Left ventricle myocardium inferior (tissue), 1 donor: ENCODE measurements around the gene CCDC182. TPM values are rescaled to one million over a fixed set of nuclear protein-coding genes. Genes with fewer than 3 reads are reported as not detected.

Experiments
- DNase-seq: peaks from one replicate; pipeline ENCODE4 v3.0.0-alpha.2; 2020
- H3K27ac ChIP-seq: fragments of 200-600 bp; replicated peaks from 2 replicates; pipeline ENCODE4 v1.8.0; 2021
- H3K27me3 ChIP-seq: fragments of 200-600 bp; 2 replicates; pipeline ENCODE4 v1.8.0; 2021; ENCODE audit warnings: low read depth
- H3K36me3 ChIP-seq: fragments of 200-600 bp; 2 replicates; pipeline ENCODE4 v1.8.0; 2021
- H3K4me1 ChIP-seq: fragments of 200-600 bp; 2 replicates; pipeline ENCODE4 v1.8.0; 2021
- H3K4me3 ChIP-seq: fragments of 200-600 bp; 2 replicates; pipeline ENCODE4 v1.8.0; 2021; ENCODE audit warnings: mild to moderate bottlenecking, moderate library complexity
- H3K9me3 ChIP-seq: fragments of 200-600 bp; replicated peaks from 2 replicates; pipeline ENCODE4 v1.8.0; 2021
- intact Hi-C: fragments of 100-400 bp; cut with micrococcal nuclease; formaldehyde crosslinking; loops from one replicate; pipeline ENCODE4 v1.11.0; 2022
- total RNA-seq: library from RNA; stranded (reverse); fragmentation: NEBNext Ultra II Directional; extraction: Animal tissue kit (Norgen Biotek cat#: 25700); gene quantifications from one replicate; pipeline ENCODE4 v1.2.1, GENCODE V29; 2021
- TF ChIP-seq, protein P1 (sequence below): fragments of 200-600 bp; IDR thresholded peaks from 2 replicates; pipeline ENCODE4 v1.8.0; 2021; ENCODE audit warnings: antibody characterized with exemption, mild to moderate bottlenecking, borderline replicate concordance
- donor health status: DM: no; HTN: yes; CAD: no; lungs with severe emphysema.

CCDC182 gene
- total RNA-seq, 1 donor from 2014 or later: not detected

DNA sequence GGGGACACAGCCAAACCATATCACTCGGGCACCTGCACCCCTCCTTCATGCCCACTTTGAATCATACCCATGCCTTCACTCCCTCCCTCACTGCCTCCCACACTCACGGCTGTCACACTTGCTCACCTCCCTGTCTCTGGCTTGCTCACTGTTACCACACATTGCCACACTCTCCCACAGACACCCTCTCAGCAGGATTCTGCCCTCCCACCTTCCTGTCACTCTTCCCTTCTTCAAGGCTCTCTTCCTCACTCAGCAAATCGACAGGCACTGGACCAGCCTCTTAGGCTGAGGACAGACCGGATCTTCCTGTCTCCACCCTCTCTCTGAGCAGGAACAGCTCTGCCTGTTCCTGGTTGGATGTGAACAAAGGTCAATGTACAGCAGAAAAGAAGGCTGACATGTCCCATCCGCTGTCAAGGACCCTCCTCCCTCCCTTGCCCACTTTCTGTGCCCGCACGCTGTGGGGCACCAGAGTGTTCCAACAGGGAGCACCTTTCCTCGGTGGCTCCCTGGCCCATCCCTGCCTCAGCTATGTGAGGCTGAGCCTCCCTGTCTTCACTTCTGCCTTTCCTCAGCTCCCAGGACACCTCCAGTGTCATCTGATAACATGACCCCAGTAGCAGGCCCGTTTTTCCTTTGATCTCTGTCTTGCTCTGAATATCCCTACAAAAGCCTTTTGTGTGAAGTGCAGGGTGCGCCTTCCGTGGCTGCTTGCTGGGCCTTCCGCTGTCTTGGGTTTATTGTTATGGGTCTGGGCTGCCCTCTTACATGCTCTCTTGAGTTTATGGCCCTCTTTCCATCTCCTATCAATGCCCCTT is 47.0 kb downstream of the CCDC182 start:
- no peak for DNase-seq
- Histone ChIP-seq H3K27me3 (no peaks in the 10 kb centered on the region), H3K27ac (no peak overlapping the region), H3K9me3 (no peaks in the 10 kb centered on the region), H3K4me3 (no peak overlapping the region), H3K36me3 (no peaks in the 10 kb centered on the region), H3K4me1 (no peaks in the 10 kb centered on the region)
- TF ChIP-seq, protein P1, sequence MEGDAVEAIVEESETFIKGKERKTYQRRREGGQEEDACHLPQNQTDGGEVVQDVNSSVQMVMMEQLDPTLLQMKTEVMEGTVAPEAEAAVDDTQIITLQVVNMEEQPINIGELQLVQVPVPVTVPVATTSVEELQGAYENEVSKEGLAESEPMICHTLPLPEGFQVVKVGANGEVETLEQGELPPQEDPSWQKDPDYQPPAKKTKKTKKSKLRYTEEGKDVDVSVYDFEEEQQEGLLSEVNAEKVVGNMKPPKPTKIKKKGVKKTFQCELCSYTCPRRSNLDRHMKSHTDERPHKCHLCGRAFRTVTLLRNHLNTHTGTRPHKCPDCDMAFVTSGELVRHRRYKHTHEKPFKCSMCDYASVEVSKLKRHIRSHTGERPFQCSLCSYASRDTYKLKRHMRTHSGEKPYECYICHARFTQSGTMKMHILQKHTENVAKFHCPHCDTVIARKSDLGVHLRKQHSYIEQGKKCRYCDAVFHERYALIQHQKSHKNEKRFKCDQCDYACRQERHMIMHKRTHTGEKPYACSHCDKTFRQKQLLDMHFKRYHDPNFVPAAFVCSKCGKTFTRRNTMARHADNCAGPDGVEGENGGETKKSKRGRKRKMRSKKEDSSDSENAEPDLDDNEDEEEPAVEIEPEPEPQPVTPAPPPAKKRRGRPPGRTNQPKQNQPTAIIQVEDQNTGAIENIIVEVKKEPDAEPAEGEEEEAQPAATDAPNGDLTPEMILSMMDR: no peak
- intact Hi-C loops: no loop called here

DNA sequence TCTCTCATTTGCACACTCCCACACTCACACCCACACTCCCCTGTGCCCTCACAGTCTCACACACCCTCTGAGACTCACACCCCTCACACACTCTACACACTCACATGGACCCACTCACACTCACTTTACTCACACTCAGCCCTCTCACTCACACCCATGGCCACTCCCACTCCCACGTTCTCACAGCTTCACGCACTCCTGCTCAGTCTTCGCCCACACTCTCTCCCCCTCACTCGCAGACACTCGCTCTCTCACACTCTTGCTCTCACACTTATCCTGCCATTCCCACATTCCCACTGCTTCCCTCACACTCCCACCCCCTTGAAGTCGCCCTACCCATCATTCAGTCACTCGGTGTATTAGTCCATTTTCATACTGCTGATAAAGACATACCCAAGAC is 47.9 kb downstream of the CCDC182 start:
- intact Hi-C loops: no loop called here
- Histone ChIP-seq H3K9me3 (no peaks in the 10 kb centered on the region), H3K36me3 (no peaks in the 10 kb centered on the region), H3K27ac (no peak overlapping the region), H3K4me3 (no peak overlapping the region), H3K27me3 (no peaks in the 10 kb centered on the region), H3K4me1 (no peaks in the 10 kb centered on the region)
- TF ChIP-seq, protein P1: no peak
- DNase-seq: no peak

DNA sequence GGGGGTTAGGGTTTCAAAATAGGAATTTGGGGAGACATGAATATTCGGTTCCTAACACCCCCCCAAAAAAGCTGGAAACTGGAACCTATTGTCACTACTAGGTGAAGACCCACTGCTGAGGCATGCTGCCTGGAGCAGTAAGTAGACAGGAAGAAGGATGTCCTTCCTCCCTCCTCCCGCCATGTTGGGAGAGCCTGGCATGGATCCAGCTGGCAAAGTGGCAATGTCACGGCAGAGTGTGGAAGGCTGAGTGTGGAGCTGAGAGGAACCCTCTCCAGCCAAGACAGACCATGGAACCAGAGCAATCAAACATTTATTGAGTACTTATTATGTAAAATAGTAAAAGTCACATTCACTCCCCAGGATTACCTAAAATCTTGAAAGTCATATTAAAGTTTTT is 49.0 kb downstream of the CCDC182 start:
- DNase-seq: no peak
- no peaks in the 10 kb centered on the region for H3K9me3 ChIP-seq
- no peak overlapping the region for H3K4me3 ChIP-seq
- no peaks in the 10 kb centered on the region for H3K27me3 ChIP-seq
- H3K4me1 ChIP-seq: no peaks in the 10 kb centered on the region
- no peak overlapping the region for H3K27ac ChIP-seq
- intact Hi-C loops: no loop called here
- H3K36me3 ChIP-seq: no peaks in the 10 kb centered on the region
- TF ChIP-seq, protein P1: no peak

Other genes with a start within 250 kb of the CCDC182 start
- gene MRPS23, start 104.7 kb upstream of the CCDC182 start, total RNA-seq: 89.4 TPM
- 43.2 TPM for gene CUEDC1, start 210.1 kb upstream of the CCDC182 start, total RNA-seq
- 77.2 TPM for gene VEZF1, start 243.0 kb upstream of the CCDC182 start, total RNA-seq